ENCODE data around the gene RARS1. TPM values are rescaled to one million over a fixed set of nuclear protein-coding genes. Genes with fewer than 3 reads are reported as not detected.

Gene RARS1
- total and polyA plus RNA-seq, 2 experiments from 2014 or later = 75.1 to 129 TPM

GRCh38 chr5:168477060-168477459 is 9.2 kb upstream of the RARS1 start (continued):
- TF ChIP-seq ZNF462 (CRISPR knock-in tag; IDR thresholded peaks at IDR 0.05) = no peak
- no peak for TF ChIP-seq ETS1 (IDR thresholded peaks at IDR 0.05)
- no peak for TF ChIP-seq POLR2AphosphoS5 (IDR thresholded peaks at IDR 0.05; ENCODE audit: low read depth)
- no peak for TF ChIP-seq CREB1 (CRISPR knock-in tag; IDR thresholded peaks at IDR 0.05; ENCODE audit: low read depth)
- TF ChIP-seq EZH2 (IDR thresholded peaks at IDR 0.05; ENCODE audit: low read depth, unreplicated experiment) = no peak
- no peak for TF ChIP-seq ZNF114 (CRISPR knock-in tag; IDR thresholded peaks at IDR 0.05)
- no peak for TF ChIP-seq STAT1 (IDR thresholded peaks at IDR 0.05; ENCODE audit: unreplicated experiment)

- H3K79me2 ChIP-seq (replicated peaks; ENCODE audit: insufficient read depth) = no peaks in the 10 kb centered on the region
- no peaks in the 10 kb centered on the region for H3F3A ChIP-seq (replicated peaks; ENCODE audit: low read depth)
- H3K4me3 Mint-ChIP-seq = no peak overlapping the region
- H3K27me3 ChIP-seq (ENCODE audit: insufficient read depth) = no peaks in the 10 kb centered on the region
- DNase-seq (ENCODE audit: low spot score) (no peak), ATAC-seq (no peak)
- H3K27ac Mint-ChIP-seq = no peak overlapping the region
- H4K20me1 ChIP-seq (replicated peaks; ENCODE audit: insufficient read depth) = 0 out of 2 replicates have a peak, but pooled peaks cover 3% of the 10 kb centered on the region
- H3K9me3 Mint-ChIP-seq = no peaks in the 10 kb centered on the region; the same call in 2 of the 3 replicates
- no peaks in the 10 kb centered on the region for H3K36me3 ChIP-seq (ENCODE audit: insufficient read depth)
- no peaks in the 10 kb centered on the region; the same call in 2 of the 3 replicates for H3K4me1 Mint-ChIP-seq
- no peak overlapping the region for H3K4me2 ChIP-seq
- no peak overlapping the region for H2AFZ ChIP-seq
- peaks cover 5% of the 10 kb centered on the region for H3K27me3 Mint-ChIP-seq (ENCODE audit: insufficient read depth, low read depth, poor library complexity)
- no peaks in the 10 kb centered on the region for H3K9me2 ChIP-seq (ENCODE audit: insufficient read depth)
- H3K27ac ChIP-seq (ENCODE audit: low read depth) = no peak overlapping the region
- no peaks in the 10 kb centered on the region for H3K4me1 ChIP-seq (ENCODE audit: insufficient read depth)
- H3K4me3 ChIP-seq = no peak overlapping the region
- no peaks in the 10 kb centered on the region for H3K36me3 Mint-ChIP-seq (ENCODE audit: low read depth)
- TF ChIP-seq NANOG (IDR thresholded peaks at IDR 0.05; ENCODE audit: borderline replicate concordance) (no peak), ETS1 (IDR thresholded peaks at IDR 0.05) (no peak), ZNF114 (CRISPR knock-in tag; IDR thresholded peaks at IDR 0.05) (no peak)
Observed at GRCh38 chr5:168479166-168479565, 7.1 kb upstream of the RARS1 start.
